ES-I3 (cell line): ENCODE results near the gene RBM28.

ENCODE experiments used
- H3K36me3 ChIP-seq: 2 replicates; pipeline ENCODE4 v1.6.1; 2013; ENCODE audit warnings: mild to moderate bottlenecking, low read length, control low read depth, moderate library complexity; ENCODE audit not compliant: insufficient read depth
- H3K4me1 ChIP-seq: 2 replicates; pipeline ENCODE4 v1.6.1; 2013; ENCODE audit warnings: mild to moderate bottlenecking, control low read depth, low read length; ENCODE audit not compliant: insufficient read depth
- H3K9ac ChIP-seq: 2 replicates; pipeline ENCODE4 v1.6.1; 2013; ENCODE audit warnings: low read depth, mild to moderate bottlenecking, low read length, moderate library complexity
- H3K9me3 ChIP-seq: 2 replicates; pipeline ENCODE4 v1.6.1; 2013; ENCODE audit warnings: mild to moderate bottlenecking, low read length, moderate library complexity; ENCODE audit not compliant: control insufficient read depth, insufficient read depth

Gene RBM28

DNA sequence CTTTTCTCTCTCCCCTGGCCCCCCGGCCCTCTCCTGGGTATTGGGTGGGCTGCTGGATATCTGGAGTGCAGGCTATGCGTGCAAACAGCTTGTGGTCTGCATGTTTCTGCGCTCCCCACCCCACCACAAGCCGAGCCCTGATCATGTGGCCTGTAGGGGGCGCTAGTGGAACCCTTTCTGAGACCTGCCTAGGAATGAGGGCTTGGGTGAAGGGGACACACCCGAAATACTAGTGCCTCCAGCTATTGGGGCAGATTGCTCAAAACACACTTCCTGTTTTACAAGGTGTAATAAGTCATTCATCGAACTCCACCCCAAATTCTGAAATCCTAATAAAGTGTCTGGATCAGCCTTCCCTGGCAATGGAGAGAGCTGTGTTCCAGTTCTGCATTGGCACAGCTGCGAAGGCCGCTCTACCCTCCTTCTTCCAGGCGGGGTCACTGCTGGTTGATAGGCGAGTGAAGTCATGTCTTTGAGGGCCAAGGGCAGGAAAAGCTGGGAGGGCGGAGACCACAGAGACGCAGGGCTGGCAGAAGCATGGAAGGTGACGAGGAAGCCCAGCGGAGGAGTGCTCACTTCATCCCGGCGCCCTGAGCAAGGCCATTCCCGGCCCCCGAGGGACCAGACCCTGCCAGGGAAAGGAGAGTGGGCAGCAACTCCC is 37.6 kb upstream of the RBM28 start:
- Histone ChIP-seq H3K36me3 (no peaks in the 10 kb centered on the region), H3K4me1 (peaks cover 9% of the 10 kb centered on the region; the same call in 1 of the 2 replicates), H3K9me3 (no peaks in the 10 kb centered on the region), H3K9ac (no peak overlapping the region)

DNA sequence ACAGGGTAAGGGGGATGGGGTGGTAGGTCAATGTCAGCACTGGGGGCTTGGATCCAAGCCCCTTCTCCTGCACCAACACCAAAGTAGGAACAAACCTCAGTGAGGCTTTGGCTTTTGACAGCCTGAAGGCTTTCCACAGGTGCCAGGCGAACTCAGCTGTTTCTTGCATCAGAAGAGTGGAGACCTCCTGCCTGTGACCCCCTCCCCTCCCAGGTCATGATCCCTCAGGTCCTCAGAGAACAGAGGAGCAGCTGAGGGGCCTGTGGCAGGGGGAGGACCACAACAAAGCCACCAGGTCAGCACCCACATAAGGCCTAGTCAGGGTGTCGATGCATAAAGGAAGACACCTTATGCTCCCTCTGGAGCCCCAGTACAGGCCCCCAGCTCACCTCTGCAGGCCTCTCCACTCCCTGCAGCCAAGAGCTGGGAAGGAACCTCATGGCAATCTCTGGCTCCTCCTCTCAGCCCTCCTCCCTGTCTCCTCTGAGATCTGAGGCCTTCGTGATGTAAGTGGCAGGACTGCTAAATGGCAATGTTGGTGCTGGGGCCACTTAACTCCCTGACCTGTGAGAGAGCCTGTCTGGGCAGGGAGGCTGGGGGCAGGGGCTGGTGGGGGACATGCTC is 36.9 kb upstream of the RBM28 start:
- Histone ChIP-seq H3K9ac (no peak overlapping the region), H3K36me3 (no peaks in the 10 kb centered on the region), H3K4me1 (peaks cover 9% of the 10 kb centered on the region; the same call in 1 of the 2 replicates), H3K9me3 (no peaks in the 10 kb centered on the region)

DNA sequence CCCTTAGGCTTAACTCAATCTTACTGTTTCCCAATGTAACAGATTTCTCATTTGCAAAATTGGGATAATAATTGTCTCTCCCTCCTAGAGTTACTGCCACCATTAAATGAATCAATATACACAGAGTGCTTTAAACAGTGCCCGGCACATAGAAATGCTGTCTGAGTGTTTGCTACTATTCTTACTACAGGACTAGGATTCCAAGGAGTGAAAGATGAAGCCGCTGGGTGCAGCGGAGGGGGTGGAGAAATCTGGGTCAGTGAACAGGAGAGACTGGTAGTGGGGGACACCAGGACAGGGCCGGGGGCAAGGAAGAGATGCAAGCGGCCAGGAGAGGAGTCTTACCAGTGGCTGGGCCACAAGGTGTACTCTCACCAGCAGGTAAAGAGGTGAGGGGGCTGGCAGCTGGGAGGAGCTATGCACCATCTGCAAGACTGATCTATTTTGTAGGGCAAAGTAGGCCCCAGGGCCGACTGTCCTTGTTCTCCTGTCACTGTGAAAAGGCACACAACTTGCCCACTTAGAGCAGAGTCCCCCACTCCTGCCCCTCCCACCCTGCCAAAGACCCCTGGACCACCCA is 36.3 kb upstream of the RBM28 start:
- Histone ChIP-seq H3K9ac (no peak overlapping the region; the same call in 1 of the 2 replicates), H3K4me1 (peaks cover 9% of the 10 kb centered on the region; the same call in 1 of the 2 replicates), H3K9me3 (no peaks in the 10 kb centered on the region), H3K36me3 (no peaks in the 10 kb centered on the region)

DNA sequence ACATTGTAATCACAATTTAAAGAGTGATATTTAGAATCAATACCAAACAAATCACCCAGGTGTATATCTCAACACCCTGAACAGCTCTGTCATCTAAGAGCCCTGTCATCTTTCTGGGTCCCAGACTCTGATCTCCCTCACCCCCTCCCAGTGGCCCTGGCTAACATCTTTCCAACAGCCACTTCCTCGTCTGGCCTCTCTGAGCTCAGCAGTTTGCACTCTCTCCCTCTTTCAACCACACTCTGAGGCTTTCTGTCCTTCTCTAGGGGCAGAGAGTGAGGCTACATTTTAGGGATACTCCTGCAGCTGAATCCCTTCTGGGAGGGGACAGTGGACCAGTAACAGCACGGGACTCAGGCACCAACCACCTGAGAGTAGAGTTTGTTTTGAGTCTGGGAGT is 34.9 kb upstream of the RBM28 start:
- H3K9ac ChIP-seq = no peak overlapping the region
- no peaks in the 10 kb centered on the region for H3K36me3 ChIP-seq
- no peaks in the 10 kb centered on the region for H3K9me3 ChIP-seq
- H3K4me1 ChIP-seq = peaks cover 9% of the 10 kb centered on the region; the same call in 1 of the 2 replicates

DNA sequence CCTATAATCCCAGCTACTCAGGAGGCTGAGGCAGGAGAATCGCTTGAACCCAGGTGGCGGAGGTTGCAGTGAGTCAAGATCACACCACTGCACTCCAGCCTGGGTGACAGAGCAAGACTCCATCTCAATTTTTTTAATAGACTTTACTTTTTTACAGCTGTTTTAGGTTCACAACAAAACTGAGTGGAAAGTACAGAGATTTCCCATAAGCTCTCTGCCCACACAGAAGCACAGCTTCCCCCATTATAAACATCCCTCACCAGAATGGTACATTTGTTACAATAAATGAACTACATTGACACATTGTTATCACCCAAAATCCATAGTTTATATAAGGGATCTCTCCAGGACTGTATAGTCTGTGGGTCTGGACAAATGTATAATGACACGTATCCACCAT is 32.4 kb upstream of the RBM28 start:
- H3K9me3 ChIP-seq = no peaks in the 10 kb centered on the region

DNA sequence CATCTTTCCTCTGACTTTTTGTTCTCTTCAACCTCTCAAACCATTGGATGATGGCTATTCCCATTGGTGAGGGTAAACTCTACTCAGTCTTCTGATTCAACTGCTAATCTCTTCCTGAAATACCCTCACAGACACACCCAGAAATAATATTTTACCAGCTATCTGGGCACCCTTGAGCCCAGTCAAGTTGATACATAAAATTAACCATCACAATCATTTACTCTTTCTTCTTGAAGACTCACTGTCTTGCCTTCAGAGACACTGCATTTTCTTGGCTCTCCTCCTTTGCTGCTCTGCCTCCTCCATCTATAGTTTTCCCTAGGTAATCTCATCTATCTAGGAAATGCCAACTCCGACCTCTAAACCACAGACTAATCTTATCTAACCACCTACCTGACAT is 30.3 kb upstream of the RBM28 start:
- no peaks in the 10 kb centered on the region for H3K4me1 ChIP-seq
- H3K36me3 ChIP-seq = no peaks in the 10 kb centered on the region
- H3K9me3 ChIP-seq = no peaks in the 10 kb centered on the region
- H3K9ac ChIP-seq = no peak overlapping the region

More for the DNA sequence above, 32.4 kb upstream of the RBM28 start:
- Histone ChIP-seq H3K4me1 (peaks cover 9% of the 10 kb centered on the region; the same call in 1 of the 2 replicates), H3K9ac (no peak overlapping the region), H3K36me3 (no peaks in the 10 kb centered on the region)

DNA sequence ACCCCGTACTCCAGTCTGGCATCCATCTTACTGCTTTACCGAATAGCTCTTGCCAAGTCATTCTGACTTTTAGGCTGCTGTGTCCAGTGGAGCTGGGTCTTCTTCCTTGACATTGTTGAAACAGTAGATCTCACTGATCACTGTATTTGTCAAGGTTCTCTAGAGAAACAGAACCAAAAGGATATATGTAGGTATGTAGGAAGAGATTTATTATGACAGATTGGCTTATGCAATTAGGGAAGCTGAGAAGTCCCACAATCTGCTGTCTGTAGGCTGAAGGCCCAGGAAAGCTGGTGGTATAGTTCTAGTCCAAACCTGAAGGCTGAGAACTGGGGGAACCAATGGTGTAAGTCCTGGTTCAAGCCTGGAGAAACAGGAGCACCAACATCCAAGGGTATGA is 29.9 kb upstream of the RBM28 start:
- H3K9ac ChIP-seq = no peak overlapping the region
- H3K9me3 ChIP-seq = no peaks in the 10 kb centered on the region
- H3K36me3 ChIP-seq = no peaks in the 10 kb centered on the region
- no peaks in the 10 kb centered on the region for H3K4me1 ChIP-seq

DNA sequence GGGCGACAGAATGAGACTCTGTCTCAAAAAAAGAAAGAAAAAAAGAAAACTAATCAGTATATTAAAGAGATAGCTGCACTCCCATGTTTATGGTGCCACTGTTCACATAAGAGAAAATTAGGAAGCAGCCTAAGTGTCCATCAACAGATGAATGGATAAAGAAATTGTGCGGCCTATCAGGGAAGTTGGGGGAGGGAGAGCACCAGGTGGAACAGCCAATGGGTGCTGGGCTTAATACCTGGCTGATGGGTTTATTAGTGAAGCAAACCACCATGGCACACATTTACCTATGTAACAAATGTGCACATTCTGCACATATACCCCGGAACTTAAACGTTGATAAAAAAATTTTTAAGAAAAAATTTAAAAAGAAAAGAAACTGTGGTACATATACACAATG is 26.8 kb upstream of the RBM28 start:
- Histone ChIP-seq H3K9ac (no peak overlapping the region), H3K36me3 (no peaks in the 10 kb centered on the region), H3K4me1 (no peaks in the 10 kb centered on the region), H3K9me3 (no peaks in the 10 kb centered on the region)

DNA sequence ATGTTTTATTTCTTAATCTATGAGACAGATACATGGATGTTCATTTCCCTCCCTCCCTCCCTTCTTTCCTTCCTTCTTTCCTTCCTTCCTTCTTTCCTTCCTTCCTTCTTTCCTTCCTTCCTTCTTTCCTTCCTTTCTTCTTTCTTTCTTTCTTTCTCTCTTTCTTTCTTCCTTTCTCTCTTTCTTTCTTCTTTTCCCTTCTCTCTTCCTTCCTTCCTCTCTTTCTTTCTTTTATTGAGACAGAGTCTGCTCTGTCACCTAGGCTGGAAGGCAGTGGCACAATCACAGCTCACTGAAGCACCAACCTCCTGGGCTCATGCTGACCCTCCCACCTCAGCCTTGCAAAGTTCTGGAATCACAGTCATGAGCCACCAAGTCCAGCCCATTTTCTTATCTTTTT is 23.3 kb upstream of the RBM28 start:
- Histone ChIP-seq H3K36me3 (no peaks in the 10 kb centered on the region), H3K9ac (no peak overlapping the region), H3K4me1 (no peaks in the 10 kb centered on the region), H3K9me3 (no peaks in the 10 kb centered on the region)

DNA sequence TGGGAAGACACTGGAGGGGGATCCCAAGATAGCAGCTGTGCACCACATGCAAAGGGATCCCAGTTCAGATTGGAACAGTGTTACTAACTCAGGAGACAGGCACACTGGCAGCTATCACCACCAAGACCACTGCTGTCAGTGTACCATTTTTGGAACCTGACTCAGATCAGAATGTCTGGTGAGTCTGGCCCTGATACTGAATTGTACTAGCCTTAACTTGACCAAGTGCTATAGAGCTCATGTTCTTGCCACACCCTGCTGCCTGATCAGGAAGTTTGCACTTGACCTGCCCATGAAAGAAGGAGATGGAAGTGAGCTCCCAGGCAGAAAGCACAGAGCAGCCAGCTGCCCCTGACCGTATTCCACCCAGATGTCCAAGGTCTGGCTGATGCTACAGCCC is 22.6 kb upstream of the RBM28 start:
- Histone ChIP-seq H3K9ac (no peak overlapping the region), H3K36me3 (no peaks in the 10 kb centered on the region), H3K9me3 (no peaks in the 10 kb centered on the region), H3K4me1 (no peaks in the 10 kb centered on the region)

DNA sequence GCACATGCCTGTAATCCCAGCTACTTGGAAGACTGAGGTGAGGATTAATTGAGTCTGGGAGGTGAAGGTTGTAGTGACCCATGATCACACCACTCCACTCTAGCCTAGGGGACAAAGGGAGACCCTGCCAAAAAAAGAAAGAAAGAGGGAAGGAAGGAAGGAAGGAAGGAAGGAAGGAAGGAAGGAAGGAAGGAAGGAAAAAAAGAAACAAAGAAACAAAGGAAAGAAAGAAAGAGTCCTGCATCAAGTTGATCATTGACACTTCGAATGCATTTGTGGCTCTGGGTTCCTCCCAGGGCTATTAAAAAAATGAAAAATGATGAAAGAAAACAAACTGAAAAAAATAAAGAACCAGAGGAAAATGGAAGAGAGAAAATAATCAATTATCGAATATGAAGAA is 21.7 kb upstream of the RBM28 start:
- H3K4me1 ChIP-seq = no peaks in the 10 kb centered on the region
- no peak overlapping the region for H3K9ac ChIP-seq
- no peaks in the 10 kb centered on the region for H3K9me3 ChIP-seq

DNA sequence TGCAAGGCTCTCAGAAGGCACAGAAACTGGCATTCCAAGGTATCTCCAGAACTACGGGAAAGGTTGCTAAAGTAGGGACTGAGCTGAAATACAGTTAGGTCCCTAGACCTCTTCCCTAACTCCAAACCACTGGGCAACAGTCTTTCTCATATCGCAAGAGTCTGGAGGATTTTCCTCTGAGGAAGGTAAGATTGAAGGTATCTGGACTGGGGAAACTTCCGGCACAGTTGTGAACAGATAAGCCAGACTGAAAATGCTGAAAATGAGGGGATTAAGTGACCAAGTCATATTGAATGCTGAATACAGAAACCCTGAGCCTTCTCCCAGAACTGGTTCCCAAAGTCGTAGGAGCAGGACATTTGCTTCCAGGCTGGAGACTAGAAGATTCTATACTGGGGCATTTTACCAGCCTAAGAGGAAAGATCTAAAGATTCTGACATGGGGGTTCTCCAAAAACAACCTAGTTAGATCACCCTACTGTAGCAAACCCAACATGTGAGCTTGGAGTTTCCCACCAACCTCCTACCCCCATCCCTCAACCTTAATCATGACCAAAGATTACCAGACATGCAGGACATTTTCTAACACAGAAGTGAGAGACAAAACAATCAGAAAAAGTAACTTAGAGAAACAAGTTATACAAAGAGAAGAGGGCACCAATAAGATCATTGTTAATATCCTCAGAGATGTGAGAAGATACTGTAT is 20.6 kb upstream of the RBM28 start:
- no peak overlapping the region for H3K9ac ChIP-seq
- H3K4me1 ChIP-seq = no peaks in the 10 kb centered on the region
- no peaks in the 10 kb centered on the region for H3K9me3 ChIP-seq
- H3K36me3 ChIP-seq = no peaks in the 10 kb centered on the region

More for the DNA sequence above, 21.7 kb upstream of the RBM28 start:
- H3K36me3 ChIP-seq = no peaks in the 10 kb centered on the region

DNA sequence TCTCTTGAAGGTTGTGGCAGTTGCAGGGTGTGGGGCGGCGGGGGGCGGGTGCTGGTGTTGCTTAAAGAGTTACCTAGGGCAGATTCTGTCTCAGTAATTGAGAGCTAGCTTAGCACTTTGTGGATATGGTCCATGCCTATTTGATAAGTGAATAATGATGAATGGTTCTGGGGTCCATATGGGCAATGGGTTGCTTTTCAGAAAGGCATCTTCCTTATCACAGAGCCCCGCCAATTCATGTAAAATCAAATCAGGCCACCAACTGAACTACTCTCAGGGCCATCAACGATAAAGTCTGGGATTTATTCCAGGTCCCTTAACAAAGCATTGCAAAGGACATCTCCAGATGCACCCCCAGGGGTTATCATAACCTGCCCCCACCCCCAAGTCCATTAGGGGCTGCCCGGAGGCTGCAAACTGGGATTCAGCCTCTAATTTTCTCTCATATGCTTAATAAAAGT is 19.6 kb upstream of the RBM28 start:
- Histone ChIP-seq H3K9ac (no peak overlapping the region), H3K4me1 (no peaks in the 10 kb centered on the region), H3K36me3 (no peaks in the 10 kb centered on the region), H3K9me3 (no peaks in the 10 kb centered on the region)

DNA sequence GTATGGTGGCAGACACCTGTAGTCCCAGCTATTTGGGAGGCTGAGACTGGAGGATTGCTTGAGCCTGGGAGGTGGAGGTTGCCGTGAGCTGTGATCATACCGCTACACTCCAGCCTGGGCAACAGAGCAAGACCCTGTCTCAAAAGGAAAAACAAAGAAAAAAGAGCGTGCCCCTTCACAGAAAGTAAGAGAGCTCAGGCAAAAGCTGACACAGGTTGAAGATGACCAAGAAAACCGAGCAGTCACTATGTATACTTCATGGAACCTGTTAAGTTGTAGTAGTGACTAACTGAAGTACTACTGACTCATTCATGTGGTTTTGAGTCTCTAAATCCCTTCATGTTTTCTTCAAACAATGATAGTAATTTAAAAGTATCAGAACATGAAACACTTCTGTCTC is 19.0 kb upstream of the RBM28 start:
- H3K9me3 ChIP-seq = no peaks in the 10 kb centered on the region
- H3K36me3 ChIP-seq = no peaks in the 10 kb centered on the region
- no peaks in the 10 kb centered on the region for H3K4me1 ChIP-seq
- H3K9ac ChIP-seq = no peak overlapping the region
